Measurements from ENCODE around the gene C10orf105.

Gene C10orf105

DNA sequence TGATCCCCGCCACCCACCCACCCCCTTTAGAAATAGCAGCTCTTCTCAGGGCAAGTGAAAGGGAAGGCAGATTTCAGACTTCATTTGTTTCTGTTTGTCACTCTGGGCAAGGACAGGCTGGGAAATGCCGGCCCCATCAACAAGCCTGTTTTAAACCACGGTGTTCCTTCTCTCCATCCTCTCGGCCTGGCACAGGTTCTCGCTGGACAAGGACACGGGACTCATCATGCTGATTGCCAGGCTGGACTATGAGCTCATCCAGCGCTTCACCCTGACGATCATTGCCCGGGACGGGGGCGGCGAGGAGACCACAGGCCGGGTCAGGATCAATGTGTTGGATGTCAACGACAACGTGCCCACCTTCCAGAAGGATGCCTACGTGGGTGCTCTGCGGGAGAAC lies 42.3 kb downstream of the C10orf105 start:
- no peak for DNase-seq (ENCODE audit: low spot score)
- no peak overlapping the region for H3K27ac ChIP-seq

DNA sequence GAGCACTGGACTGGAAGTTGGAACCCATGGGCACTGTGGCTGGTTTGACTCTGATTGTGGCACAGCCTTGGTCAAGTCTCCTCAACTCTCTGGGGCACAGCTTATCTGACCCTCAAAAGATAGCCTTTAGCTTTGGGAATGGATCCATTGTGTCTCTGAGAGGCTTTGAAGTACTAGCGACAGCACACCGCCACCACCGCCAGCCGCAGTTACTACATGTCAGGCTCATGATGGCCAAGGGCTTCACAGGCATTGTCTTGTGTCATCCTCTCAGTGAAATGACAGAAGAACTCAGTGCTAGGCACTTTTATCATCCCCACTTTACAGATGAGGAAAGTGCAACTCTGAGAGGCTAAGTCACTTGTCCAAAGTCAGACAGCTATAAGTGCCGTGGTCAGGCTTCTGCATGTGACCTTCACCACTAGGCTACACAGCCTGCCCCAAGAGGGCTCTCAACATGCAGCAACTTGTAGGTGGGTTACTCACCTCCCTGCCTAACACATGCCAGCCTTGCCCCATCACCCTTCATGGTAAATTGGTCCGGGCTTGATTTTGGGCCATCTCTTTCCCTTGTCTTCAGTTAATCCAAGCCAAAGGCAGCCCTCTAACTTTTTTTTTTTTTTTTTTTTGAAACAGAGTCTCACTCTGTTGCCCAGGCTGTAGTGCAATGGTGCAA lies 44.1 kb downstream of the C10orf105 start:
- DNase-seq (ENCODE audit: low spot score) = no peak
- no peak overlapping the region for H3K27ac ChIP-seq
- no peak overlapping the region for H3K4me3 ChIP-seq
- TF ChIP-seq, protein P1, sequence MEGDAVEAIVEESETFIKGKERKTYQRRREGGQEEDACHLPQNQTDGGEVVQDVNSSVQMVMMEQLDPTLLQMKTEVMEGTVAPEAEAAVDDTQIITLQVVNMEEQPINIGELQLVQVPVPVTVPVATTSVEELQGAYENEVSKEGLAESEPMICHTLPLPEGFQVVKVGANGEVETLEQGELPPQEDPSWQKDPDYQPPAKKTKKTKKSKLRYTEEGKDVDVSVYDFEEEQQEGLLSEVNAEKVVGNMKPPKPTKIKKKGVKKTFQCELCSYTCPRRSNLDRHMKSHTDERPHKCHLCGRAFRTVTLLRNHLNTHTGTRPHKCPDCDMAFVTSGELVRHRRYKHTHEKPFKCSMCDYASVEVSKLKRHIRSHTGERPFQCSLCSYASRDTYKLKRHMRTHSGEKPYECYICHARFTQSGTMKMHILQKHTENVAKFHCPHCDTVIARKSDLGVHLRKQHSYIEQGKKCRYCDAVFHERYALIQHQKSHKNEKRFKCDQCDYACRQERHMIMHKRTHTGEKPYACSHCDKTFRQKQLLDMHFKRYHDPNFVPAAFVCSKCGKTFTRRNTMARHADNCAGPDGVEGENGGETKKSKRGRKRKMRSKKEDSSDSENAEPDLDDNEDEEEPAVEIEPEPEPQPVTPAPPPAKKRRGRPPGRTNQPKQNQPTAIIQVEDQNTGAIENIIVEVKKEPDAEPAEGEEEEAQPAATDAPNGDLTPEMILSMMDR (IDR thresholded peaks at IDR 0.05) = no peak

More for the DNA sequence above, 42.3 kb downstream of the C10orf105 start:
- no peak overlapping the region for H3K4me3 ChIP-seq
- TF ChIP-seq, protein P1 (IDR thresholded peaks at IDR 0.05) = no peak

DNA sequence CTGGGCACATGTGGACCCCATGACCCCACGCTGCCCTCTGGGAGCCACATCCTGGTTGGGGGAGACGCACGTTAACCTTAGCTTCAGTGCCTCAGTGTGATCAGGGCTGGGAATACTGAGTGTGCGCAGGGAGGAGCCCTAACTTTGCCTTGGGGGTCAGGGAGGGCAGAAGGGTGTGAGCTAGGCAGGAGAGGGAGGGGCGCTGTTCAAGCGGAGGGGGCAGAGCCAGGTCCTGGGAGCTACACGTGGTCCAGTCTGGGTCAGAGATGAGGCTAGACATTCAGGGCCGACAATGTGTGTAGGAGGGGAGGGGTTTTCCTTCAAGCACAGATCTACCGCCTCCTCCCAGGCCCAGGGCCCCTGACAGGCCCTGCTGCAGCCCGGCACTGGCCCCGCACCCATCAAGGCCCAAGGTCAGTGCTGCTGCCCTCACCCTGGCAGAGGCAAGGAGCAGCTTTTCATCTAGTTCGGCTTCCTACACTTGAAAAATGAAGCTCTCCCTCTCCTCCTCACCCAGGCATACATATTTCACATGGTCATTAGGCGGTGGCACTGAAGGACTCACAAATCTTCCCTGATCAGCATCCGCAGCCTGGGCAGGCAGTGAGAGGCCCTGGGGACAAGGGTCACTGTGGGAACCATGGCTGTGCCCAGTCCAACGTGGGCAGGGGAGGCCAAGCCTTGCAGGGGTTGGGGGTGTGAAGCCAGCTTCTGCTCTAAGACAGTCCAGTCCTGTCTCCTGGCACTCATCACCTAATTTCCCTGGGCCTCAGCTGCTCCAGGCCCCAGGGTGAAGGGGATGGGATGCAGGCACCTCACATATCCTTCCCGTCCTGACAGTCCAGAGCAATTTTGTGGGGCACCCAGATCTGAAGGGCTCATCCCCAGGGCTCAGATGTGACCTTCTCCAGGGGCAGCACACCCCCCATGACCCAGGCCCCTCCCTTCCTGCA lies 47.3 kb downstream of the C10orf105 start:
- Histone ChIP-seq H3K4me3 (no peak overlapping the region), H3K27ac (no peak overlapping the region)
- DNase-seq (ENCODE audit: low spot score) = no peak
- TF ChIP-seq, protein P1 (IDR thresholded peaks at IDR 0.05) = no peak

DNA sequence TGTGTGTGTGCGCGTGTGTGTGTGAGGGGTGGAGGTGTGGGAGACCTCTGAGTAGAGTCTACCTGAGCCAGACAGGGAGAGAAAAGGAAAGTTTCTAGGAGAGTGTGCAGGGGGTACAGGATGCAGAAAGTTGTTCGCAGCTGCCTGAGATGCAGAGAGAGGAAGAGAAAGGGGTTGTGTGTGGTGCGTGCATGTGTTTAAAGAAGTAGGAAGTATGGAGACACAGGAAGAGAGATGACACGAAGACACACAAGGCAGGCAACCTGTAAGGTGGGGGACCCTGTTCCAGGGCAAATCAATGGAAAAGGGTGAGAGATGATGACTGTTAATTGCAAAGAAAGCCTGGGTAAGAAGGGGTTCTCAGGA lies 52.2 kb downstream of the C10orf105 start:
- no peak overlapping the region for H3K4me3 ChIP-seq
- no peak overlapping the region for H3K27ac ChIP-seq
- TF ChIP-seq, protein P1 (IDR thresholded peaks at IDR 0.05) = no peak
- DNase-seq (ENCODE audit: low spot score) = no peak

DNA sequence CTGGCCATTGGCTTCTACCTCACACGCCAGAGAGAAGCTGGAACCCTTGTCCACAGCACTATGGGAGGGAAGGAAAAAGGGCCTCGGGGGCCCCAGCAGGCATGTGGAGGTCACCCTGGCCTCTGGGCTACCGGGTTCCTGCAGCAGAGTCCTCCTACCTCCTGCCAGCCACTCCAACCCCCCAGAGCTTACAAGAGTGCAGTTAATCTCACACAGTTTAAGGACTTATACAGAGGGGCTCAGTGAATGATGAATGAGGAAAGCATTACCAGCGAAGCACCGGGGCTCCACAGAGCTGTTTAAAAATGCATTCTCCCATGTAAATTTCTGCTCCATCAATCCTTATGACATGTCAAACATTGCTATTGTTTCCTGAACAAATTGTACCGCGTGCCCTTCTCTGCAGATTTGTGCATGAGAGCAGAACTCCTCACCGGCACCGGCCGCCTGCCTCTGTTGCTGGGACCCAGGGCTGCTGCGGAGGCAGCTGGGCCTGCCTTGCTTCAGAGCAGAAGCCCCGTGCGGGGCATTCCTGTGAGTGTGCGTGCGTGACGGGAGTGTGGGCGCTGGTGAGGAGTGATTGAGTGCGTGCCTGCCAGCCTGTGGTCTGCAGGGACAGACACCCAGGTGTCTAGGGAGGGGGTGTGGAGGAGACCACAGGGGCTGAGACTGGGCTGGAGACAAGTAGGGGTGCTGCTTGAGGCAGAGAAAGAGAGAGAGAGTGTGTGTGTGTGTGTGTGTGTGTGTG lies 52.8 kb downstream of the C10orf105 start:
- no peak overlapping the region for H3K27ac ChIP-seq
- DNase-seq (ENCODE audit: low spot score) = no peak
- TF ChIP-seq, protein P1 (IDR thresholded peaks at IDR 0.05) = no peak
- no peak overlapping the region for H3K4me3 ChIP-seq

DNA sequence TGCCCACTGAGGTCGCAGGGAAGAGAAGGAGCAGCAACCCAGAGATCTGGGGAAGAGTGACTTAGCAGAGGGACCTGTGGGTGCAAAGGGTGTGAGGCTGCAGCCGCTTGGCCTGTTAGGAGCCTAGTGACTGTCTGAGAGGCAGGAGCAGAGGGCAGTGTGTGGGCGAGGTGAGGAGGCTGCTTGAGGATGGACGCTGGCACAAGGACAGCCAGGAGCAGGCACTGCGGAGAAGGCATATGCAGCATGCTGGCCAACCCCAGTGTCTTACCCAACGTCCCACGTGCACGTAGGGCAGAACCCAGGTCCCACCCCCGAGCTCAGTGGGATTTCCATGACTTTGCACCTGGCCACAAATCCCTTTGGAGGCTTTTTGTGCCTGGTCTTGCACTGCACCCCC lies 54.1 kb downstream of the C10orf105 start:
- no peak overlapping the region for H3K27ac ChIP-seq
- TF ChIP-seq, protein P1 (IDR thresholded peaks at IDR 0.05) = no peak
- no peak for DNase-seq (ENCODE audit: low spot score)
- H3K4me3 ChIP-seq = no peak overlapping the region

All from coronary artery (tissue), 2 donors.